Testis (tissue), 2 donors: ENCODE data around the gene C17orf78.

Source experiments
- POLR2A ChIP-seq: fragments of 450-650 bp; IDR thresholded peaks from one replicate; pipeline ENCODE4 v1.6.1; 2017; ENCODE audit warnings: antibody characterized with exemption, mild to moderate bottlenecking, moderate library complexity
- TF ChIP-seq, protein P1 (sequence below), 3 experiments: fragments of 450-650 bp in 2 of 3; fragments of 200-600 bp in 1 of 3; sonication (generic) in 1 of 3; IDR thresholded peaks; one replicate each; pipeline ENCODE4 v1.5.1; 2016 to 2019; ENCODE audit warnings: antibody characterized with exemption in 3 of 3, mild to moderate bottlenecking in 2 of 3, moderate library complexity in 1 of 3

DNA sequence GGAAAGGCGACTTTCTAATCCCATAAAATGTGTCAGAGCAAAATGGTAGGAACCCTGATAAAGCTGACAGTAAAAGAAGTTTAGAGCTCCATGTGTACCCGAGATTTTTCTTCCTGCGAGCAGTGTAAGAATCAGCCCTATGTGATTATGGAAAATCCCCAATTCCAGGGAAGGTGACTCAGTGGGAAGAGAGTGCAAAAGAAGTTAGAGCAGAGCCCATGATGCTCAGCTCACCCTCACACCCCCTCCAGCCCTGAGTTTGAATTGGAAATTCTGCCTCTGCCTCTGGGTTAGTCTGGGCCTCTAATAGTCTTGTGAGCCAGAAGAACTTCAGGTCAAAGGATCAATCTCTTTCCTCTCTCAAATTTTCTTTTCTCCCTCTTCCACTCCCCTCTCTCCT is 12.5 kb downstream of the C17orf78 start:
- TF ChIP-seq, protein P1, sequence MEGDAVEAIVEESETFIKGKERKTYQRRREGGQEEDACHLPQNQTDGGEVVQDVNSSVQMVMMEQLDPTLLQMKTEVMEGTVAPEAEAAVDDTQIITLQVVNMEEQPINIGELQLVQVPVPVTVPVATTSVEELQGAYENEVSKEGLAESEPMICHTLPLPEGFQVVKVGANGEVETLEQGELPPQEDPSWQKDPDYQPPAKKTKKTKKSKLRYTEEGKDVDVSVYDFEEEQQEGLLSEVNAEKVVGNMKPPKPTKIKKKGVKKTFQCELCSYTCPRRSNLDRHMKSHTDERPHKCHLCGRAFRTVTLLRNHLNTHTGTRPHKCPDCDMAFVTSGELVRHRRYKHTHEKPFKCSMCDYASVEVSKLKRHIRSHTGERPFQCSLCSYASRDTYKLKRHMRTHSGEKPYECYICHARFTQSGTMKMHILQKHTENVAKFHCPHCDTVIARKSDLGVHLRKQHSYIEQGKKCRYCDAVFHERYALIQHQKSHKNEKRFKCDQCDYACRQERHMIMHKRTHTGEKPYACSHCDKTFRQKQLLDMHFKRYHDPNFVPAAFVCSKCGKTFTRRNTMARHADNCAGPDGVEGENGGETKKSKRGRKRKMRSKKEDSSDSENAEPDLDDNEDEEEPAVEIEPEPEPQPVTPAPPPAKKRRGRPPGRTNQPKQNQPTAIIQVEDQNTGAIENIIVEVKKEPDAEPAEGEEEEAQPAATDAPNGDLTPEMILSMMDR (IDR thresholded peaks at IDR 0.05), result no peak
- no peak for TF ChIP-seq POLR2A
